PC-9 (cell line): Measurements from ENCODE around the gene LSR. TPM values are rescaled to one million over a fixed set of nuclear protein-coding genes. Genes with fewer than 3 reads are reported as not detected.

Experiments used
- BruUV-seq: library from RNA; stranded (reverse); fragments of 400-500 nt; replicated peaks from 2 replicates; lab custom pipeline; 2021; lab: Mats Ljungman, UMichigan
- CTCF ChIA-PET: fragments of 300-600 bp; sonication (Branson Sonifier 250); formaldehyde crosslinking; loops from one replicate; lab custom pipeline; 2022; ENCODE audit warnings: antibody characterized with exemption; lab: Charles Lee
- POLR2A ChIA-PET: fragments of 300-600 bp; sonication (Branson Sonifier 250); formaldehyde crosslinking; loops from one replicate; lab custom pipeline; 2022; ENCODE audit warnings: antibody characterized with exemption; ENCODE audit not compliant: unreplicated experiment; lab: Charles Lee
- DNase-seq, 2 experiments: peaks; one replicate each; pipeline versions ENCODE4 v3.0.0 to v3.0.0-alpha.2; 2015 to 2022; ENCODE audit warnings: mixed read lengths in 1 of 2
- H2AFZ ChIP-seq: fragments of 200-600 bp; sonication (generic); 2 replicates; pipeline ENCODE4 v1.8.1; 2017; ENCODE audit warnings: antibody characterized with exemption
- H3F3A ChIP-seq: fragments of 200-600 bp; sonication (generic); 2 replicates; pipeline ENCODE4 v1.8.1; 2017; ENCODE audit warnings: antibody characterized with exemption, mild to moderate bottlenecking, low read depth; ENCODE audit not compliant: insufficient read depth
- H3K27ac ChIP-seq: fragments of 200-600 bp; sonication (generic); 2 replicates; pipeline ENCODE4 v1.6.1; 2016; ENCODE audit warnings: mixed run types
- H3K27me3 ChIP-seq: fragments of 200-600 bp; sonication (generic); 2 replicates; pipeline ENCODE4 v1.6.1; 2016; ENCODE audit warnings: low read depth, mixed run types; ENCODE audit not compliant: insufficient read depth
- H3K36me3 ChIP-seq: fragments of 200-600 bp; sonication (generic); 2 replicates; pipeline ENCODE4 v1.6.1; 2016; ENCODE audit warnings: low read depth, mixed run types
- H3K4me1 ChIP-seq: fragments of 200-600 bp; sonication (generic); replicated peaks from 2 replicates; pipeline ENCODE4 v1.6.1; 2016; ENCODE audit warnings: mixed run types; ENCODE audit not compliant: insufficient read depth
- H3K4me2 ChIP-seq: fragments of 200-600 bp; sonication (generic); 2 replicates; pipeline ENCODE4 v1.6.1; 2017; ENCODE audit warnings: mixed run types
- H3K4me3 ChIP-seq: fragments of 200-600 bp; sonication (generic); 2 replicates; pipeline ENCODE4 v1.6.1; 2016; ENCODE audit warnings: mixed run types
- H3K79me2 ChIP-seq: fragments of 200-600 bp; sonication (generic); 2 replicates; pipeline ENCODE4 v1.6.1; 2017; ENCODE audit warnings: low read depth, mixed run types
- H3K9me2 ChIP-seq: fragments of 200-600 bp; sonication (generic); 2 replicates; pipeline ENCODE4 v1.8.1; 2017; ENCODE audit warnings: mild to moderate bottlenecking; ENCODE audit not compliant: insufficient read depth
- H3K9me3 ChIP-seq: fragments of 200-600 bp; sonication (generic); 2 replicates; pipeline ENCODE4 v1.8.1; 2016; ENCODE audit warnings: low read depth; ENCODE audit not compliant: insufficient read depth
- H4K20me1 ChIP-seq: fragments of 200-600 bp; sonication (generic); 2 replicates; pipeline ENCODE4 v1.8.1; 2017; ENCODE audit not compliant: insufficient read depth
- CTCF ChIP-seq: fragments of 200-600 bp; sonication (generic); conservative IDR thresholded peaks from 2 replicates; pipeline ENCODE4 v1.6.1; 2017; ENCODE audit warnings: mixed run types, antibody characterized with exemption, mild to moderate bottlenecking, moderate library complexity
- EZH2 ChIP-seq: fragments of 200-600 bp; sonication (generic); IDR thresholded peaks from 2 replicates; pipeline ENCODE4 v1.8.0; 2017; ENCODE audit warnings: antibody characterized with exemption, low read depth
- intact Hi-C: fragments of 100-400 bp; cut with micrococcal nuclease; formaldehyde crosslinking; loops from one replicate; pipeline ENCODE4 v1.10.0; 2022; ENCODE audit not compliant: unreplicated experiment
- total RNA-seq: library from RNA; stranded (reverse); gene quantifications from 2 replicates; pipeline ENCODE4 v1.2.3, GENCODE V29; 2021

LSR gene
- total RNA-seq, 1 experiment from 2014 or later: 145 TPM

- no peak overlapping the region for H3K4me3 ChIP-seq
- CTCF ChIA-PET: no interaction called here
- no peak overlapping the region for H2AFZ ChIP-seq
- no peak overlapping the region for H3K27ac ChIP-seq
- POLR2A ChIA-PET: interaction anchor here (0.7 kb wide), 1 partner anchor 367 kb away, joined by 4 read pairs; no protein-coding TSS in a partner anchor
- peaks cover 26% of the 10 kb centered on the region for H3K4me1 ChIP-seq
- no peaks in the 10 kb centered on the region for H4K20me1 ChIP-seq
- no peak for DNase-seq
- H3K4me2 ChIP-seq: no peak overlapping the region
- no peaks in the 10 kb centered on the region for H3K9me3 ChIP-seq
- H3K79me2 ChIP-seq: peaks cover 4% of the 10 kb centered on the region
- H3K27me3 ChIP-seq: no peaks in the 10 kb centered on the region
- BruUV-seq: no TSS peak
- intact Hi-C loops: loop anchor here (5.0 kb wide), 1 partner anchor 162 kb away; no protein-coding TSS in a partner anchor
- TF ChIP-seq CTCF (no peak), EZH2 (no peak)
- peaks cover 29% of the 10 kb centered on the region for H3F3A ChIP-seq
- no peaks in the 10 kb centered on the region for H3K9me2 ChIP-seq
- no peaks in the 10 kb centered on the region for H3K36me3 ChIP-seq
Observed at GRCh38 chr19:35305181-35305580, 56.4 kb downstream of the LSR start.

GRCh38 chr19:35306473-35307246, 57.9 kb downstream of the LSR start:
- peak; percentile 61 for TF ChIP-seq CTCF
- no peak for TF ChIP-seq EZH2
- no TSS peak for BruUV-seq
- Histone ChIP-seq H4K20me1 (no peaks in the 10 kb centered on the region), H3F3A (peaks cover 42% of the 10 kb centered on the region), H3K36me3 (peaks cover 8% of the 10 kb centered on the region), H3K4me3 (no peak overlapping the region), H3K4me1 (peaks cover 39% of the 10 kb centered on the region), H2AFZ (no peak overlapping the region), H3K4me2 (peak overlapping the region; percentile 26; the same call in 1 of the 2 replicates), H3K27me3 (no peaks in the 10 kb centered on the region), H3K9me3 (no peaks in the 10 kb centered on the region), H3K27ac (no peak overlapping the region), H3K79me2 (peaks cover 19% of the 10 kb centered on the region), H3K9me2 (no peaks in the 10 kb centered on the region)
- ChIA-PET POLR2A (interaction anchor here (0.6 kb wide), 1 partner anchor 860 kb away, joined by 4 read pairs; no protein-coding TSS in a partner anchor), CTCF (interaction anchor here (0.9 to 1.2 kb wide), 2 partner anchors 13 to 188 kb away, joined by 3 to 4 read pairs; no protein-coding TSS in a partner anchor)
- intact Hi-C loops: loop anchor here (2.0 to 5.0 kb wide), 2 partner anchors 46 to 161 kb away; no protein-coding TSS in a partner anchor
- peak; percentile 50 to 51 for DNase-seq

GRCh38 chr19:35307931-35308330, 59.1 kb downstream of the LSR start:
- ChIA-PET POLR2A (no interaction called here), CTCF (no interaction called here)
- Histone ChIP-seq H3K9me3 (no peaks in the 10 kb centered on the region), H3K79me2 (peaks cover 32% of the 10 kb centered on the region), H3K4me1 (peaks cover 51% of the 10 kb centered on the region), H2AFZ (no peak overlapping the region), H3K4me2 (peak overlapping the region; percentile 99), H3K27me3 (no peaks in the 10 kb centered on the region), H3K4me3 (no peak overlapping the region), H3K27ac (peak overlapping the region; percentile 97), H3K36me3 (peaks cover 15% of the 10 kb centered on the region), H3F3A (peaks cover 45% of the 10 kb centered on the region), H4K20me1 (no peaks in the 10 kb centered on the region), H3K9me2 (no peaks in the 10 kb centered on the region)
- BruUV-seq: no TSS peak
- no peak for DNase-seq
- intact Hi-C loops: loop anchor here (2.0 to 5.0 kb wide), 2 partner anchors 45 to 159 kb away; no protein-coding TSS in a partner anchor
- TF ChIP-seq CTCF (no peak), EZH2 (no peak)
